DLD1 (cell line): Measurements from ENCODE around the gene DHH.
"Not testable (repeated sequence)": the region's sequence is repeated elsewhere in the genome, so short reads cannot be mapped to it uniquely, and the experiment has no call there.

Experiments
- in situ Hi-C: cut with HindIII; loops from 2 replicates; pipeline ENCODE4 v1.10.0; 2017; ENCODE audit warnings: low sequenced_read_pairs

Gene DHH

DNA sequence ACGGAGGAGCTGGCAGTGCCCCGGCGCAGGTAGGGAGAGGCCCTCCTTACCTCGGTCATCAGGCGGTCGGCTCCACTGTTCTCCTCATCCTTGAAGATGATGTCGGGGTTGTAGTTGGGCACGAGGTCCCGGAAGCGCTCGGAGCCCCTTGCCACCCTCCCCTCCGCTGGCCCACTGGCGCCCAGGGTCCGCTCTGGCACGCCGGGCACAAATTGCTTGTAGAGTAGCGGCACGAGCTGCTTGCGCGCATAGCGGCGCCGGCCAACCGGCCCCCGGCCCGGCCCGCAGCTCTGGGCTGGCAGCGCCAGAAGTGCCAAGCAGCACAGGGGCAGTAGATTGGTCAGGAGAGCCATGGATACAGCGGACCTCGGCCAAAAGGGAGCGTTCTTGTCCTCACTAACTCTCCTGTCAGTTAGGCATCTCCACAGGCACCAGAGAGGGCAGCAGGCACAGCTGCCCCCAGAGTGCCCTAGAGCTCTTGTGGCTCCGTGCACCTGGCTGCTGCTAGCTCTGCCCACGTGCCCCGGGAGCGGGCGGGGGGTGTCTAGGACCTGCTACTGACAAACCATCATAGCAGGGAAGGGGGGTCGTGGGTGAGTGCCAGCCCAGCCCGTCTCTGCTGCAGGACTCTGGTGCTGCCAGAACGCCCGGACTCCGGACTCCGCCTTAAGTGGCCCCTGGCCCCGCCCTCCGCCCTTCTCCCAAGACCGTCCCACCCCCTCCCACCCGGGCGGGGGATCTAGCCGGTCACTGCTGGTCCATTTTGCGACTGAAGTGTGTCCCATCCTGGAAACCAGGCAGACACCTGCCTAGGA is at the start of gene DHH:
TSS of gene DHH (minus strand) at position 642 of the 815 bp plus-strand sequence. CDS start at position 353, 289 bp downstream.
- in situ Hi-C loops, result no loop called here

DNA sequence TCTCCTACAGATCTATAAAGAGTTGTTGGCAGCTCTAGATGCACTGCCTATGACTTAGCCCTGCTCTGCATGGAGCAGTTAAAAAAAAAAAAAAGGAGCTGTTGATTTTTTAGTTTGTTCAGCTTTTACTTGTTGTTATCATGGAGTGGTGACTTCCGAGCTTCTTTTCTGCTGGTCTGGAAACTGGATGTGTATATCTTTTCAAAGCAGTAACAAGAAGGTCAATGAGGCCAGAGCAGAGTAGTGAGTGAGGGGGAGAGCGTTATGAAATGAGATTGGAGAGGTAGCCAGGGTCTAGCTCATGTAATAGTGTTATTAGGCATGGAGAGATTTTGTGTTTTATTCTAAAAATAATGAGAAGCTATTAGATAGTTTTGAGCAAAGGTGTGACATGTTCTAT is 49.8 kb upstream of the DHH start:
- in situ Hi-C loops, result no loop called here

DNA sequence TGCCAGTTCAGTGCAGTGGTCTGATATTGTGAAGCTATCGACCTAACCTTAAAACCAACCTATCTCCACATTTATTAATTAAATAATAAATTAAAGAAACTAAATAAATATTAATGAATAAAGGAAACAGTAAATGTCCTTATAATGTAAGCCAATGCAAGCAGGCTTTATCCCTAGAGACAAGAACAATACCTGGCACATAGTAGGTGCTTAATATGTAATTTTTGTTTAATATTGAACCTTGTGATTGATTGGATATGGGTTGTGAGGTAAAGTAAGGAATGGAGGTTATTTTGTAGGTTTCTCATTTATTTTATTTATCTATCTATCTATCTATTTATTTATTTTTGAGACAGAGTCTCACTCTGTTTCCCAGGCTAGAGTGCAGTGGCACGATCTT is 44.4 kb upstream of the DHH start:
- in situ Hi-C loops, result no loop called here

DNA sequence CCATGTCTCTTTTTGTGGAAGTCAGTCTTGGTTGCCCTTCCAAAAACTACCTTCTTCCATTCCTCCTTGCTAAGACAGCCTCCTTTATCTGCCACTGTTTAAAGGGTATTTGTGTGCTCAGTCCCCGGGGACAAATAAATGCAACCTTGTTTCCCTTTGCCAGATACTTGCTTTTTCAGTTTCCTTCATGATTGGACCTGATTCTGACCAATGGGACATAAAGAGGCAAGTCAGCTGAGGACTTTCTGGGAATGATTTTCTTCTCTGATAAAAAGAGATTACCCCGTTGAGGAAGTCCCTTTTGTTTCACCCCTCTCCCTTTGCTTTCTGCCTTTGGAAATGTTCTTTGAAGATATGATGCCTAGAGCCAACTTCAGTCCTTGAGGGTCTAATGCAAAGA is 44.0 kb upstream of the DHH start:
- in situ Hi-C loops, result no loop called here

DNA sequence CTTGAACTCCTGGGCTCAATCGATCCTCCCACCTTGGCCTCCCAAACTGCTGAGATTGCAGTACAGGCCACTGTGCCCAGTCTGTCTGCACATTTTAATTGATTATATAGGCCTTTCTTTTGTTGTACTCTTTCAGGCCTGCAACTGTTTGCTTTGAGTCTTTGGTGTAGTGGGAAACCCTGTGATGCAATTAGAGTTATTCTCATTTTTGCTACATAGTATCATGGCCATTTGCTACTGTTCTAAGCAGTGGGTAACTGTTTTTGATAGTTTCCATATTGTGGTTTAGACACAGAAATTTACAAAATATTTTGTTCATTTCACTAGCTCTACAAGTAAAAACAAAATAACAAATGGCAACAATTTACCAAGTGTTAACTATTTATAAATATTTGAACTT is 42.9 kb upstream of the DHH start:
- in situ Hi-C loops, result no loop called here

DNA sequence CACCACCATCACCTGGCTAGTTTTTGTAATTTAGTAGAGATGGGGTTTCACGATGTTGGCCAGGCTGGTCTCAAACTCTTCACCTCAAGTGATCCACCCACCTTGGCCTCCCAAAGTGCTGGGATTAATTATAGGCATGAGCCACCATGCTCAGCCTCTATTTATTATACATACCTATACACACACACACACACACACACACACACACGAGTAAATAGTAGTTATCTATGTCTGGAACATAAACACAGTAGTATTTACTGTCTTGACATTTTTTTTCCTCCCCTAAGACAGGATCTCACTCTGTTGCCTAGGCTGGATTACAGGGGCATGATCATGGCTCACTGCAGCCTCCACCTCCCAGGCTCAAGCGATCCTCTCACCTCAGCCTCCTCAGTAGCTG is 42.4 kb upstream of the DHH start:
- in situ Hi-C loops, result not testable (repeated sequence)

DNA sequence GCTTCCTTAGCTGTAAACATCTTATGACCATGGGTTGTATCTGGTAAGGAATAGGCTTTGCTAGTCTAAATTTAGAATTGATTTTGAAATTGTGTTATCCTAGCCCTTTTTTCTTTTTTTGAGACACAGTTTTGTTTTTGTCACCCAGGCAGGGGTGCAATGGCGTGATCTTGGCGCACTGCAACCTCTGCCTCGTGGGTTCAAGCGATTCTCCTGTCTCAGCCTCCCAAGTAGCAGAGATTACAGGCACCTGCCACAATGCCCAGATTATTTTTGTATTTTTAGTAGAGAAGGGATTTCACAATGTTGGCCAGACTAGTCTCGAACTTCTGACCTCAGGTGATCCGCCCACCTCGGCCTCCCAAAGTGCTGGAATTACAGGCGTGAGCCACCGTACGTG is 39.0 kb upstream of the DHH start:
- in situ Hi-C loops, result no loop called here

DNA sequence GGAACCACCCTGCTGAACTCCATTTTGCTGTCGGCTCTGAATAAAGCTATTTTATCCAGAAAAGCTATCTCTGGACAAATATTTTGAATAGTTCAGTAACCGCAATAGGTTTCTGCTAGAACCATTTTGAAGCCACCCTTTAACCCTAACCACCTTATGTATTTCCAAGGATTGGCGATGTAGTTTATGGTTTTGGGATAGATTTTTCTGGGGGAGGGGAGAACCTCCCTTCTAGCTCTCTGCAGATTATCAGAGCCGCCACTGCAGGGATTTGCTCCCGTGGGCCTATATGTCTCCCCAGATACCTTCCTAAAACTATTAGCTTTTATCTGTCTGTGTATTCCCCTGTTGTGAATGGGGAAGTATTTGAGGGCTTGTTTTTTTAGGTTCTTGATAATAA is 38.4 kb upstream of the DHH start:
- in situ Hi-C loops, result no loop called here

DNA sequence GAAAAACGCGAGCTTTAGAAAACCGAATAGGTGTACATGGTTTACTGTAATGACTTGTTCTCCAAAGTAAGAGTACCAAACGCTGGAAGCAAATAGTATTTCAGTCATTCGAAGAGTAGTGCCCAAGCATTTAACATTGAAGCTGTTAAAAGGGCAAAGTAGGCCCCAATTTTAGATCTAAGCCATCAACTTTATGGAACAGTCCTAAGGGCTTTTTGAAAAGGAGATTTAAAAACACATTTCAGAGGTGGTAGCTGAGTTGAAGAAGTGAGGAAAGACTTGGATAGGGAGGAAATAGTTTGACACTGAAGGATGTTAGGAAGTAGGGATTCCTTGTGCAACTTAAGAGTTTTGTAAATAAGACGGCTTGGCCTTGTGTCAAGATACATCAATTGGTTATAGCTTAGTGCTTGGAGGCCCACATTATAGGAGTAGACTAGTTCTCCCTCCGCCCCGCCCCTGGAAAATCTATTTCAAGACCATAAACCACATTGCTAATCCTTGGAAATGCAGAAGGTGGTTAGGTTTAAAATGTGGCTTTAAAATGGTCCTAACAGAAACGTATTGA is 37.4 kb upstream of the DHH start:
- in situ Hi-C loops, result no loop called here

DNA sequence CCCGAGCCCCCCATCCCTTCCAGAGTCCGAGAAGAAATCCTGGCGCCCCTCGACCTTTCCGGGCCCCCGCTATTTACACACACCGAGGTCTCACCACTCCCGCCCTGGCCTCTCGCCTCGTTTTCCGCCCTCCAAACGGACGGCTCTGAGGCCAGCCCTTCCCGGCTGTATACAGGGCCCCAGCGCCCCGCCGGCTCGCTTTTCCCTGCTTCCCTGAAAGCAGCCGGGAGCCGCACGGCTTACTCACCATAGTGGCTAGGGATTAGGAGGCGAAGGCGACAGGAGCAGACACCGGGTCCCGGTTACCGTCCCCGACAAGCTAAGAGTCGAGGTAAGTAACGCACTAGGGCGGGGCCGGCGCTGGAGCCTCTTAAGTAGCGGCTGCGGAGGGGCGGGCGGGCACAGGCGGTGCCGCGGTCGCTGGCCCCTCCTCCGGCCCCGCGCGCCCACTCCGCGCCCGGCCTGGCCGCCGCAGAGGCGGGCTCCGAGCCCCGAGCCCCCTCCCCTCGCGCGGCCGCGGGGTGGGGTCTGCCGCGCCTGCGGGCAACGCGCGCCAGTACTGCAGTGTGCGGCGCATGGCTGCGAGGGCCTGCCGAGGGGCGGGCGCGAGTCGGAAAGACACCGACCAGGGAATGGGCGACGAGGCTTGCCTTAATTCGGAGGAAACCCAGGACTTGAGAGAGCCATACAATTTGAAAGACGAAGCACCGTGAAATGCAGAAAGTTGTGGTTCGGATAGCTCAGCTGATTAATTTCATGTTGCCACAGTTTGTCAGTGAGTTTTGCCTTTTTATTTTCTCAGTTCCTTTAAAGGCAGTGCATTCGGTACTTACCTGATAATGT is 36.7 kb upstream of the DHH start, which contains the start of gene TUBA1B:
TSS of gene TUBA1B (minus strand) at position 345 of the 843 bp plus-strand sequence. CDS start at position 250, 95 bp downstream.
- in situ Hi-C loops, result no loop called here

DNA sequence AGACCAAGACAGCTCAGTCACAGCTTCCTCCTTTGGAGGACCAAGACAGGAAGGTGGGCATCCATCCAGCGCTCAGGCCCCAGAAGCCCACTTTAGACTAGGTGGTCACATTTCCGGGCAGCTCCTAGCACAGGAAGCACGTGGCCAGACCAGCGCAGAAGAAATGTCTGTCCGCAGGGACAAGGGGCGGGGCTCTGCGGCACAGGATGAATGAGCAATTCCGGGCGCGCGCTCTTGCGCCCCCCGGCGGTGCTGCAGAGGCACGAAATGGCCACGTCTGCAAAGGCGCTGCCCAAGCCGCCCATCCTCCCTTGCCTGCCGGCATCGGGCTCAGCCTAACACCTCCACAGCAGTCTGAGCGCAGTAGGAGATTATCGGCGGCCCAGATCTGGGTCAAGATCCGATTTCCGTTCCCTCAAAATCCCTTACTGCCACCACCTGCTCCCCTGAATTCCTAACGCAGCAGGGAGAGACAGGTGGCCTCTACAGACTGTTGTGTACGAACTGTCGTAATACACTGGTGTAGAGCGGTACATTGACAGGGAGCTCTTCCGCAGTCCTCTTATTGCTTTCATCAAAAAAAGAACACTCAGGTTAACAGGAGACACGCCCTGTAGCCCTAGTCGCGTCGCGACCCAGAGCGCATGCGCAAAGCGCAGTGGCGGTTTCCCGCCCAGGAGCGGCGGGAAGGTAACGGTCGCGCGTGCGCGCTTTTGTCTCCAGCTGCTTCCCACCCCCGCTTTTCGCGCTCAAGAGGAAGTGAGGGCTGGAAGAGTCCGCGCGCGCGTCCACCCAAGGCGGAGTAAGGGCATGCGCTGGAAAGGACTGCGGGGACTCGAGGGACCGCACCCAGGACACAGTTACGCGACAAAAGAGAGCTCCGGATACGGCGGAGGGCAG is 35.8 kb upstream of the DHH start:
- in situ Hi-C loops, result no loop called here

DNA sequence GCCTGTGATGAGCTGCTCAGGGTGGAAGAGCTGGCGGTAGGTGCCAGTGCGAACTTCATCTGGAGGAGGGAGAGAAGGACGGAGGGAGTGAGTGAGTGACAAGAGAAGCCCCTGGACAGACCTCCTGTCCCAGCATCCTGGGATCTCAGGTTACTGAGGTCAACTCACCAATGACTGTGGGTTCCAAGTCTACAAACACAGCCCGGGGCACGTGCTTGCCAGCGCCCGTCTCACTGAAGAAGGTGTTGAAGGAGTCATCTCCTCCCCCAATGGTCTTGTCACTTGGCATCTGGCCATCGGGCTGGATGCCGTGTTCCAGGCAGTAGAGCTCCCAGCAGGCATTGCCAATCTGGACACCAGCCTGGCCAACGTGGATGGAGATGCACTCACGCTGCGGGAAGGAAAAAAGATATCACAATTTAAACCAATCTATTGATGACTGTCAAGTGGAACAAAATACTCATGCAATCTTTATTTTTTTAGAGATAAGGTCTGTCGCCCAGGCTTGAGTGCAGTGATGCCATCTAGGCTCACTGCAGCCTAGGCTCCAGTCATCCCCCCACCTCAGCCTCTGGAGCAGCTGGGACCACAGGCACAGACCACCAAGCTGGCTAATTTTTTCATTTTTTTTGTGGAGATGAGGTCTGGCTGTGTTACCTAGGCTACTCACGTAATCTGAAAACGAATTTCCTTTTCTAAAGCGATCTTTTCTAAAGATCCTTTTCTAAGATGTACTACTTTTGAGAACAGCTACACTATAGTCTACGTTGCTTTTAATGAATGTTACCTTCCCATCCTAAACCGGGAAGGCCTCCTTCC is 34.9 kb upstream of the DHH start:
- in situ Hi-C loops, result no loop called here

DNA sequence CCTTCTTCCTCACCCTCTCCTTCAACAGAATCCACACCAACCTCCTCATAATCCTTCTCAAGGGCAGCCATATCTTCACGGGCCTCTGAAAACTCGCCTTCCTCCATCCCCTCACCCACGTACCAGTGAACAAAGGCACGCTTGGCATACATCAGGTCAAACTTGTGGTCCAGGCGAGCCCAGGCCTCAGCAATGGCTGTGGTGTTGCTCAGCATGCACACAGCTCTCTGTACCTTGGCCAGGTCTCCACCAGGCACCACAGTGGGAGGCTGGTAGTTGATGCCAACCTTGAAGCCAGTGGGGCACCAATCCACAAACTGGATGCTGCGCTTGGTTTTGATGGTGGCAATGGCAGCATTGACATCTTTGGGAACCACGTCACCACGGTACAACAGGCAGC is 33.4 kb upstream of the DHH start:
- in situ Hi-C loops, result not testable (repeated sequence)

DNA sequence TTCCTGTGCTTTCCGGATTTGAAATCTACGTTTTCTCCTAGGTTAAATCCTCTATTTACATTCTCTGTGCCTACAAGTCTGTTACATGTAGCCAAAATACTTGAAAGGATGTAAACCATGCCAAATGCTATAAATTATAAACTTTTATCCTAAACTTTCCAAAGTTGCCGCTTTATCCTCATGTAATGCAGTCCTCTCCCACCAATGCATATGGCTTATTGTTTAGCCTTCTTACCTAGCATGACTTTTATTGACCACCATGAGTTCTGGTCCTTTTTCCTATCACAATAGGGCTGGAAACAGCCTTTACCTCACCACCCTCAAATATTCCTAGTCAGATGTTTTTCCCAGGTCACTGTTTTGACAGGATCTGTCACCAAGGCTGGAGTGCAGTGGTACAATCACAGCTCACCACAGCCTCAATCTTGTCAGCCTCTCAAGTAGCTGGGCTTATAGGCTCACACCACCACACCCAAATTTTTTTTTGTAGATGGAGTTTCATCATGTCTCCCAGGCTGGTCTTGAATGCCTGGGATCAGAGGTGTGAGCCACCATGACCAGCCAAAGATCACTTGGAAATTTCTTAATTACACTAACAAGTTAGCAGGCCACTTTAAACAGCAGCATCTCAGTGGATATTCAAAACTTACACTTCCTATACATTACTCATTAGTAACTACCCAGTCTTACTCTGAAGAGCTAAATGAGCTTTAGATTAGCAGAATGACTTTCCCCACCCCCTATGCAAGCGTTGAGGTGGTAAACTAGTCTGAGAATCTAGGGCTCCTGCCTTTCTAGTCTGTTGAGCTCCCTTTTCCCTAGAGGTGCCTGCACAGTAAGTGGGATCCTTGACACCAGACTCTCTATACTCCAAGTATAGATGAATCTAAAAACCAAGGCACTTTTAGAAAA is 32.5 kb upstream of the DHH start:
- in situ Hi-C loops, result no loop called here

DNA sequence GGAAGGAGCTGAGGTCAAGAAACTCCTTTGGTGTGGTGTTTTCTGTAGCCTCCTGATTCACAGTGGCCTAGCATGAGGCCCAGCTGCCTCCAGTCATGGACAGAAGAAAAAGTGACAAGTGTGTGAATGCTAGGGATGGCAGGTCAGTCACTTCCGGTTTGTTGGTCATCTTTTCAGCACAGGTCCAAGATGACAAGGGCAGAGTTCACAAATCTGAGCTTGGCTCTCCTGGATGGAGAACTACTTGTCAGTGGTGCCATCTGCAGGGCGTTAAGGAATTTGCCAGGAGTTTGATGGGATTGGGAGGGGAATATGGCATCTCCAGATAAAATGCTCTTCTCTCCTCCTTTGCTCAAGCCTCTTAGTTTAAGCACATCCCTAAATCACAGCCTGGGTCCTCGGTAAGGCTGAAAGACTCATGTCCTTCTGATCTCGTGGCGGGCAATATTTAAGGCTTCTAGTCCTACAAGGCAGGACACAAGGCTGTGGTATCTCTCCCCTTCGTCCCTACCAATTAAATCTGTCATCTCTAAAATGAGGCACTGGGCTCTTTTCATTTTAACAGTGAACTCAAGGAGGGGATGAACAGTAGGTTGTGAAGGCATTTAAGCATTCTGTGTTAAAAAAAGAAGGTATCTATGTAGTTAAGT is 26.6 kb upstream of the DHH start:
- in situ Hi-C loops, result no loop called here

DNA sequence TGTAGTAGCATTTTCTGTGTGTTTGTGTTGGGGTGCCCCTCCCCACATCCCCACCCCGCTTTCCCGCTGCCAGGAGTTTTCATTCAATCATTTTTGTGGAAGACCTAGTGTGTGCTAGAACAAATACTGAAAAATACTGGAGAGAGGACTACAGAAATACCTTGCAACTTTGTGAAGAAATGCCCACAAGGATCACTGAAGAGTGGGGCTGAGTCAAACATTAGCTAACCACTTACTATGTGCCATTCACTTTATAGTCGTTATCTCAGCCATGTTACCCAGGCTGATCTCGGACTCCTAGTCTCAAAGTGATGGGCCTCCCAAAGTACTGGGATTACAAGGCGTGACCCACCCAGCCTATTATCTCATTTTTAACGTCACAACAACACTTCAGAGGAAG is 16.6 kb upstream of the DHH start:
- in situ Hi-C loops, result no loop called here

DNA sequence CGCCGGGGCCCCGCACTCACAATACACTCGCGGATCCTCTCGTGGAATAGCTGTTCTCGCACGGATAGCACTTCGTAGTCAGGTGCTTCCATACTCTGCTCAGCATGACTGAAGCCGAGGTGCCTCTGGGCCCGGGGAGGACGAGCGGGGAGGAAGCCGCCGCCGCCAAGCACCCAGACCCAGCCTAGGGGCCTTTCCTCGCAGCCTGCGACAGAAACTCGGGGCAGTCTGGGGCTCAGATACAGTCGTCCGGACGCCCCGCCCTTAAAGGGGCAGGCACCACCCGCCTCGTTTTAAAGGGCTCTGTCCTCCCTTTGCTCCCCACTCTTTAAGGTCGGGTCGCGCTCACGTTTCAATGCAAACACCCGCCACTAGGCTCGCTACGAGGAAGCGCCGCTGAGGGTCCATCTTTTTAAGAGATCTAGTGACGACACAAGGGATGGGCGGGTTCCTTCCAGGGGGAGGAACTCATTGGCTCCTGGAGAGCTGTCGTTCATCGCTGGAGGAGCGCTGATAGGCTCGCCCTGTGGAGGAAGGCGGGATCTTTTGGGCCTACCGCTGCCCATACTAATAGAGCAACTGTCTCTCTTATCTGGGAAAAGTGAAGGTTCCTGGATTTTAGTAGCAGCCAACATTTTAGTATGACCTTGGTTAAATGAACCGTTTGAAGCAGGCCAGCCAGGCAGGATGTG is 16.0 kb upstream of the DHH start, which contains the start of gene LMBR1L:
TSS of gene LMBR1L (minus strand) at position 384 of the 692 bp plus-strand sequence. CDS start at position 92, 292 bp downstream.
- in situ Hi-C loops, result no loop called here
